ENCODE data around the gene RAB5B.
A peak's percentile ranks its signal among the peaks of the same experiment; 100 is the strongest.

Gene RAB5B

DNA sequence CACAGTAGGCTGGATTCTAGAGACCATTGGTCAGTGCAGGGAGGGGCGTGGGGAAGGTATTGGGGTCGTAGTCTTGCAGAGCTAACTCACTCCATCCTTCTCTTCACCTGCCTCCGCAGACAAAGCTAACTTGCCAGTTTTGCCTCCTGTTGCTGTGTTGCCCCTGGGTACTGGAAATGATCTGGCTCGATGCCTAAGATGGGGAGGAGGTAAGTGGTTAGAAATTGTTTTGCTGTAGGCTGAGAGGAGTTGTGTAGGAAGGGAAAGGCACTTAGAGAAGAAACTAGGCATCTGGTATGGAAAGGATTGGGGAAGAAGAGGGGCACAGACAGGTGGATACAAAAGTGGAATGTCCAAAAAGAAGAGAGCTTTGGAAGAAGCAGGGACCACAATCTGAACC lies 31.8 kb upstream of the RAB5B start:
- no peak for DNase-seq

DNA sequence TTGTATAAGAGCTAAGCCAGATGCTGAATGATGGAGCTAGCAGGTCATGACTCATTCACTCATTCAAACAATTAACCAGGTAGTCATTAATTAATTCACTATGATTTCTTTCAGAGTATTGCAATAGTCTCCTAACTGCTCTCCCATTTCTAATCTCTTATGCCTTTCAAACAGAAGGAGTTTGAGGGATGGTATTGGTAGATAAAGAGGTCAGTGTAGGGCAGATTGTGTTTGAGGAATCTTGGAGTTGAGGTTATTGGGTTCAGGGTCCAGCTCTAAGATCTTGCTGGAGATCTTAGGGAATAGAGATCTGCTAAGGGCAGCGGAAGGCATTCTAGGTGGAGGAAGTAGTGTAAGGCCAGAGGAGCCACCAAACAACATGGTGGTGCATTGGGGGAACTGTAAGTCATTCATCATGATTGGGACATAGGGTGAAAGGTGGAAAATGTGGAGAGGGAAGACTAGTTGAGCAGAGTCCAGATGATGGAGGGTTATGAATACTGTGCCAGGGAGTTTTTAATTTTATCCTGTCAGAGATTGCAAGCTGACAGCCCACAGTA lies 31.2 kb upstream of the RAB5B start:
- DNase-seq, result no peak

DNA sequence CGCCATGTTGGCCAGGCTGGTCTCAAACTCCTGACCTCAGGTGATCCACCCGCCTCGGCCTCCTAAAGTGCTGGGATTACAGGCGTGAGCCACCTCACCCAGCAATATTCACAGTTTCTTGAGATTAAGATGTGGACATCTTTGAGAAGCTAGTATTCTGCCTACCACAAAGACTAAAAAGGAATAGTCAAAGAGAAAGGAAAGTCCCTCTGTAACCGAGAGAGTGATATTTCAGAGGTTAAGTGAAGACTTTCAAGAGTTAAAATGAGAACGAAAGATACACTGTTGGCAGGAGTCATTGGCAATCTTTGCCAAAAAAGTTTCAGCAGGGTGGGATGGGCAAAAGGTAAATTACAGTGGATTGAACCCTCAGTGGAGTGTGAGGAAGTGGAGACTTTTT lies 27.3 kb upstream of the RAB5B start:
- no peak for DNase-seq

DNA sequence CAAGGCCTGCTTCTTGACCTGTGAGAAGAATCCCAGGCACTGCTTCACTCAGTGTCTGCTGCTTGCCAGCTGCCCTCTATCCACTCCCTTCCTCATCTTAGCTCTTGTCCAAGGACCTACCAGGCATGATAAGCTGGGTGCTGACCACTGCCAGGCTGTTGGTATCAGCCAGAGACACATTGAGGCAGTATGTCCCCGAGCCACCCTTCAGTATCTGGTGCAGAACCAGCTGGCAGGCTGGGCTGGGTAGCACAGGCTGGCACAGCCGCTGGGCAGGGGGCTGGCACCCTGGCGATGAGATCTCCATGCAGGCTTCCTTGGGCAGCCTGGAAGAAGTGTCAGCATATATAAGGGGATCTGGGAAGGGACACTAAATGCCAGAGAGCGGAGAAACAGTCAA lies 18.5 kb upstream of the RAB5B start:
- DNase-seq, result no peak

GRCh38 chr12:55955800-55956508 lies 17.9 kb upstream of the RAB5B start:
- DNase-seq, result peak; percentile 86

- no peak for DNase-seq
Measured at GRCh38 chr12:55957106-55957859, 16.6 kb upstream of the RAB5B start.

DNA sequence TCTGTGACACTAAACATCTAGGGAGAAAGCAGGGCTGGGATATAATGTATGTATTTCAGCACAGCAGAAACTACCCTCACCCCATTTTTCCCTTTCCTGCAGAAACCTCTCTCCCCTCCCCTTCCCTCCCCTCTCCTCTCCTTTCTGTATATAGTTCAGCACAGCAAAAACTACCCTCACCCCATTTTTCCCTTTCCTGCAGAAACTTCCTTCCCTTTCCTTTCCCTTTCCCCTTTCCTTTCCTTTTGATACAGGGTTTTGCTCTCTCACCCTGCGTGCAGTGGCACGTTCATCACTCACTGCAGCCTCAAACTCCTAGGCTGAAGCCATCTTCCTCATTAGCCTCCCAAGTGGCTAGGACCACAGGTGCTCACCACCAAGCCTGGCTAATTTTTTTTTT lies 10.1 kb upstream of the RAB5B start:
- DNase-seq, result no peak

DNA sequence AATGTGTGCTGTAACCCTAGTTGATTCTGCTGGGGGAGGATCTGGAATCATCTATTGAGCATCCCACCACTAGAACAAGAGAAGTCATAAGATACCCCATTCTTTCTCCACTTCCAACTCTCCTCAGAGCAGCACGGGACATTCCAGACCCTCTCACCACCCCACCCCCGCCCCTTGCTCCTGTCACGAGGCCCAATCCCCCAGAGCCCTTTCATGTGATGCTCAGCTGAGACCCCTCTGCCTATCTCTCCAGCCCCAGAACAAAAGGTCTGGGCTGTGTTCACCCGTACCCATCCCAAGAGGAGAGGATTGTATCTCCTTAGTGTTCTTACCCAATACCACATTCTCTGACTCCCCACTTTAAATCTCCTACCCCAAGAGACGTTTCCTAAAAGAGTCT lies 8.6 kb upstream of the RAB5B start:
- no peak for DNase-seq

- no peak for DNase-seq
Measured at GRCh38 chr12:55965941-55966407, 7.9 kb upstream of the RAB5B start, which contains the start of gene PMEL. TSS of gene PMEL (minus strand) at chr12:55966042. CDS start at chr12:55966011, 31 bp downstream.

DNA sequence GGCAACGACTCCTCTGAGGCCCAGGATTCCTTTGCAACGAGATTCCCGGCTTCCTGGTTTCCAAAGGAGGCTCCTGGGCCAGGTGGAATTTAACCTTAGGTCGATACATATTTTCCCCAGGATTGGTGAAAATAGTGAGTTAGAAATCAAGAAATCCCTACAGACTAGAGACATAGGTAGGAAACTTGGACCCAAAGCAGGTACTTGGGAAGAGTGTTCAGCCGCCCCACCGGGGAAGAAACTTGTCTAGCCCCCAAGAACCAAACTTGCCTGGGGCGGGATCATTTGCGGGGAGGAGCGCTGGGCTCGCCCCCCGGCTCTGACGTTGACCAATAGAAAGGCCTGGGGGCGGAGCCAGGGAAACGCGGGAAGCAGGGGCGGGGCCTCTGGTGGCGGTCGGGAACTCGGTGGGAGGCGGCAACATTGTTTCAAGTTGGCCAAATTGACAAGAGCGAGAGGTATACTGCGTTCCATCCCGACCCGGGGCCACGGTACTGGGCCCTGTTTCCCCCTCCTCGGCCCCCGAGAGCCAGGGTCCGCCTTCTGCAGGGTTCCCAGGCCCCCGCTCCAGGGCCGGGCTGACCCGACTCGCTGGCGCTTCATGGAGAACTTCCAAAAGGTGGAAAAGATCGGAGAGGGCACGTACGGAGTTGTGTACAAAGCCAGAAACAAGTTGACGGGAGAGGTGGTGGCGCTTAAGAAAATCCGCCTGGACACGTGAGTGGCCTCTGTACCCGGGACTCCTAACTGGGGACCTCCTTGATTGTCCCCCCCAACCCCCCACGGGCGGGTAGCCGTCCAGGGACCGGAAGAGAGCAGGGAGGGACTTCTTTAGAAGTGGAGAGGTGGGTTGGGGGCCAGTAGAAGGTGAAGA lies 7.2 kb upstream of the RAB5B start, which contains the start of gene CDK2:
TSS of gene CDK2 (plus strand) at position 423 of the 874 bp plus-strand sequence. CDS start at position 602, 179 bp downstream.
- peak; percentile 85 for DNase-seq

DNA sequence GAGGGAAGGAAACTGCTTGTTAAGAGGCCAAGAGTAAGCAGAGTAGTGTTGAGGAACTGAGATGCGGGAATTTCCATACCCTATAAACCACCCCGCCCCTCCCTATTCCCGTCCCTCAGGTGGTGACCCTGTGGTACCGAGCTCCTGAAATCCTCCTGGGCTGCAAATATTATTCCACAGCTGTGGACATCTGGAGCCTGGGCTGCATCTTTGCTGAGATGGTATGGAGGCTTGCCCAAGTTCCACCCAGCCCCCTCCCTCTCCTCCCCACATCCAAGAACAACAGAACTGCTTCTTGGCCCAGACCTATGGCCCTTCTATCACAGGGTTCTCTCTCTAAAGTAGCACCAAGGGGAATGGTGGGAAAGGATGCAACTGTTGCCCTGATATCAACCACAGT lies 4.5 kb upstream of the RAB5B start:
- no peak for DNase-seq

DNA sequence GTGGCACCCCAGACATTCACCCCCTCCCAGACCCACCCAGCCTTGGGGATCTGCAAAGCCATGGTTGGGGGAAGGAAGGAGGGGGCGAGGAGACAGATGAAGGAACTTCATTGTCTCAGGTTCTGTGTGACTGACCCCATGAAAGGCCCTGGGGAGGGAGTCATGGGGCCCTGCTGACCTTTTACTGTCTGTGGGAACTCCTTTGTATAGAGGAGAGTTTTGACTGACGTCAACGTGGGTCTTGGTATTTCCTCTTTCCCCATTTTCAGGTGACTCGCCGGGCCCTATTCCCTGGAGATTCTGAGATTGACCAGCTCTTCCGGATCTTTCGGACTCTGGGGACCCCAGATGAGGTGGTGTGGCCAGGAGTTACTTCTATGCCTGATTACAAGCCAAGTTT lies 3.1 kb upstream of the RAB5B start:
- no peak for DNase-seq

DNA sequence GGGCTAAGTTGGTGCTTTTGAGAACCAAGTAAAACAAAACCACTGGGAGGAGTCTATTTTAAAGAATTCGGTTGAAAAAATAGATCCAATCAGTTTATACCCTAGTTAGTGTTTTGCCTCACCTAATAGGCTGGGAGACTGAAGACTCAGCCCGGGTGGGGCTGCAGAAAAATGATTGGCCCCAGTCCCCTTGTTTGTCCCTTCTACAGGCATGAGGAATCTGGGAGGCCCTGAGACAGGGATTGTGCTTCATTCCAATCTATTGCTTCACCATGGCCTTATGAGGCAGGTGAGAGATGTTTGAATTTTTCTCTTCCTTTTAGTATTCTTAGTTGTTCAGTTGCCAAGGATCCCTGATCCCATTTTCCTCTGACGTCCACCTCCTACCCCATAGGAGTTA lies 1.8 kb upstream of the RAB5B start:
- peak; percentile 89 for DNase-seq

DNA sequence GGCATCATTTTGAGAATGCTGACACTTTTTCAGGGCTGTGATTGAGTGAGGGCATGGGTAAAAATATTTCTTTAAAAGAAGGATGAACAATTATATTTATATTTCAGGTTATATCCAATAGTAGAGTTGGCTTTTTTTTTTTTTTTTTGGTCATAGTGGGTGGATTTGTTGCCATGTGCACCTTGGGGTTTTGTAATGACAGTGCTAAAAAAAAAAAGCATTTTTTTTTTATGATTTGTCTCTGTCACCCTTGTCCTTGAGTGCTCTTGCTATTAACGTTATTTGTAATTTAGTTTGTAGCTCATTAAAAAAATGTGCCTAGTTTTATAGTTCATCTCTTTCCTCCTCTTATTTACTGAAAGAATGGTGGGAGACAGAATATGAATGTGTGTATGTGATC lies 1.4 kb upstream of the RAB5B start:
- DNase-seq, result no peak

DNA sequence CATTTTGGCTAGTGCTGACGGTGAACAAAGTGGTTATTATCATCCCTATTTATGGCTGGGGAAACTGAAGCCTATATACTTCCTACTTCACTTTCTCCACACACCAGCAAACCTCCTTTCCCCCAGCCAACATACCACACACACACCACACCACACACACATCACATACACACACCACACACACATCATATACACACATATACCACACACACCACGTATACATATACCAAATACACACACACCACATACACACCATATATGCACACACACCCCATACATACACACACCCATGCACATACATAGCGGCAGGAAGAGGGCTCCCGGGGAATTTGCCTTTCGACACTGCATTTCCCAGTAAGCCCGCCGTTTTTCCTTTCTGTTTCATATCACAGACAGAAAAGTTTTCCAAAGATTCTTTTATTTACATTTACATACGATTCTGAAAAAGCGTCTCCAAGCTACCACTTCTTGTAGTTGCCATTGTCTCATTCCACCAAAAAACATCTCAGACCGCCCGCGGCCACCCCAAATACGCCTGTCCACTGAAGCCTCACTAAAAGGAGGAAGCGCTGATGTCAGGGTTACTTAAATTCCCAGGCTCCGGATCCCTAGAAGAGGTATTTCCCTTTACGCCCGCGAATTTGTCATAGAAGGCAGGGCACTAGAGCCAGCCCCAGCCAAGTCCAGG lies 823 bp upstream of the RAB5B start:
- no peak for DNase-seq

GRCh38 chr12:55974308-55974730 lies 441 bp downstream of the RAB5B start:
- peak; percentile 32 for DNase-seq

DNA sequence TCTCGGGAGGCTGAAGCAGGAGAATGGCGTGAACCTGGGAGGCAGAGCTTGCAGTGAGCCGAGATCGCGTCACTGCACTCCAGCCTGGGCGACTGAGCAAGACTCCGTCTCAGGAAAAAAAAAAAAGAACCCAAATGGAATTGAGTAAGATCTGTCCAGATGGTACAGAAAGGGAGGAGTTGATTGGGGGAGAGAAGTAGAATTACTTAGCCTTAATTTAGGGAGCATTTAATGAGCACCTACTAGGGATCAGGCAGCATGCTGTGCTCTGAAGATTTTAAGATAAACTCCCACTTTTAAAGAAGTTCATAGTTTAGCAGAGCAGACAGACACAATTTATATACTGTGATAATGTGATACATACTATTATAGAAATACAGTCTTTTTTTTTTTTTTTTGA lies 4.5 kb downstream of the RAB5B start:
- DNase-seq, result no peak

GRCh38 chr12:55979069-55979468 lies 5.2 kb downstream of the RAB5B start:
- DNase-seq, result peak; percentile 87

DNA sequence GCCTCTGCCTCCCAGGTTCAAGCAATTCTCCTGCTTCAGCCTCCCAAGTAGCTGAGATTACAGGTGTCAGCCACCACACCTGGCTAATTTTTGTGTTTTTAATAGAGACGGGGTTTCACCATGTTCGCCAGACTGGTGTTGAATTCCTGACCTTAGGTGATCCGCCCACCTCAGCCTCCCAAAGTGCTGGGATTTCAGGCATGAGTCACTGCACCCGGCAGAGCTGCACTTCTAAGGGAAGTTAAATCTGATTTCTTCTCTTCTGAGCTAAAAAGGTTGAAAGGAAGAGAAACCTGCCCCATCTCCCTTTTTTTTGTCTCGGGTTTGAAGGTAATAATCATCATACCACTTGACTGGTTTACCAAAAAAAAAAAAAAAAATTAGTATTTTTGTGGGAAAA lies 8.0 kb downstream of the RAB5B start:
- peak; percentile 67 for DNase-seq

DNA sequence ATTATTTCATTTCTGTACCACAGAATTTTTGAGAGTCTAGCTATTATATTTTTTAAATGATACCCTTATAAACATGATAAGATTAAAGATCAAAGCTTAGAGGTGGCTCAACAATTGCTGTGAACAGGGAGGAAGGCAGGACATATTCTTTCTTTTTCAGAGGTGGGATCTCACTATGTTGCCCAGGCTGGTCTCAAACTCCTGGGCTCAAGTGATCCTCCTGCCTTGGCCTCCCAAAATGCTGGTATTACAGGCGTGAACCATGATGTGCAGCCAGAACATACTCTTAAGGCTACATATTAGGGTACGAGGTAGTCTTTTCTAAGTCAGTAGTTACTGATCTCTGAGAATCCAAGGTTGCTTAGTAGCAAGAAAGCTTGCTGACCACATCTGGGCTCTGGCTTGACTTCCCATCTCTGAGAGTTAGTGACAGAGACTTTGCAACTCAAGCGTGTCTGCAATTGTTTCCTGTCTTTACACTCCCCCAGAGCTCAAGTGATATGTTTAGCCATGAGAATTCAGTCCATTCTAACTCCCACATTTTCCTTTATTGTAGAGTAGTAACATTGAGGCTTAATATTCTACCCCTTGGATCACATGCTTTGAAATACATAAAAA lies 8.6 kb downstream of the RAB5B start:
- DNase-seq, result peak; percentile 63

GRCh38 chr12:55983232-55983842 lies 9.5 kb downstream of the RAB5B start:
- no peak for DNase-seq

Data from NCI-H226 (cell line).